Hippocampal formation (tissue), 2 donors: ENCODE measurements around the gene DTWD2.

ENCODE experiments used
- DNase-seq, 2 donors: peaks; one replicate each; lab custom pipeline; 2025; lab: John Stamatoyannopoulos, UW

Gene DTWD2, protein sequence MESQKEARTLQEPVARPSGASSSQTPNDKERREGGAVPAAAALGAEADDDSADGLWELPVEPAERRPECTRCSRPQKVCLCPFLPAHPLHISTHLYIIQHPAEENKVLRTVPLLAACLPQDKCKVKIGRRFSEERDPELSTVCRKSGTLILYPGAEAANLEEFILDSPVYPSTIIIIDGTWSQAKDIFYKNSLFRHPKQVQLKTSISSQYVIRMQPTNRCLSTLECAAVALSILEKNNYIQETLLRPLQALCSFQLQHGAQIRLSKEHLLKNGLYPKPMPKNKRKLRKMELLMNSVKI

DNA sequence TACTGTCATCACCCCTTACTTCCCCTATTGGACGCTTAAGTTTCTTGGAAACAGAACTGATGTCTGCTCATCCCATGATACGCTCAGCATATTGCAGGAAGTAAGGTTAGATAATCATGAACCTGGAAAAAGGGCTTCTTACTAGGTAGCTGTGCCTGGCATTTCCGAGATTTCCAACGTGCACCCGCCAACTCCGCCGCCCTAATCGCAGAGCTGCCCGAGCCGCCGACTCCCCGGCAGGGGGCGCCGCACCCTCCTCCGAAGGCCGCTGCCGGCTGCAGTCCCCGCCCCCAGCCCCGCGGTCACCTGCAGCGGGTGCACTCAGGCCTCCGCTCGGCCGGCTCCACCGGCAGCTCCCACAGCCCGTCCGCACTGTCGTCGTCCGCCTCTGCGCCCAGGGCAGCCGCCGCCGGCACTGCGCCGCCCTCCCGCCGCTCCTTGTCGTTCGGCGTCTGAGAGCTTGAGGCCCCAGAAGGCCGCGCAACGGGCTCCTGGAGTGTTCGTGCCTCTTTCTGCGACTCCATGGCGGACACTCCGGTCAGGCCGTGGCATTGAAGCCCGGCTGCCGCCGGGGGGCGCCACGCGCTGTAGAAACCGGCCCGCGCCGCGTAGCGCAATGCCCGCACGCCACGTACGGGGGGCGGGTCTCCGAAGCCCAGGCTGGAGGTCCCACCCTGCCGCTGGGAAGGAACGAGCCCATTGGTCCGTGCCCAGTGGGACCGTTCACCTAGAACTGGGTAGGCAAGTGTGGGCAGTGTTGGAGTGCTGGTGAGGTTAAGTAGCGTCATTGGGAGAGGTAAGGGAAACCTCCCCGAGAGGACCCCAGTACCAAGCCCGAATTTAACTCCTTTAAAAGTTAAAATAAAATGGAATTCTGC is at the start of gene DTWD2:
Gene DTWD2 (minus strand): TSS at position 560 of the 878 bp plus-strand sequence. CDS start 36 bp downstream, at position 524.
- DNase-seq, result peak; percentile 90 to 96

DNA sequence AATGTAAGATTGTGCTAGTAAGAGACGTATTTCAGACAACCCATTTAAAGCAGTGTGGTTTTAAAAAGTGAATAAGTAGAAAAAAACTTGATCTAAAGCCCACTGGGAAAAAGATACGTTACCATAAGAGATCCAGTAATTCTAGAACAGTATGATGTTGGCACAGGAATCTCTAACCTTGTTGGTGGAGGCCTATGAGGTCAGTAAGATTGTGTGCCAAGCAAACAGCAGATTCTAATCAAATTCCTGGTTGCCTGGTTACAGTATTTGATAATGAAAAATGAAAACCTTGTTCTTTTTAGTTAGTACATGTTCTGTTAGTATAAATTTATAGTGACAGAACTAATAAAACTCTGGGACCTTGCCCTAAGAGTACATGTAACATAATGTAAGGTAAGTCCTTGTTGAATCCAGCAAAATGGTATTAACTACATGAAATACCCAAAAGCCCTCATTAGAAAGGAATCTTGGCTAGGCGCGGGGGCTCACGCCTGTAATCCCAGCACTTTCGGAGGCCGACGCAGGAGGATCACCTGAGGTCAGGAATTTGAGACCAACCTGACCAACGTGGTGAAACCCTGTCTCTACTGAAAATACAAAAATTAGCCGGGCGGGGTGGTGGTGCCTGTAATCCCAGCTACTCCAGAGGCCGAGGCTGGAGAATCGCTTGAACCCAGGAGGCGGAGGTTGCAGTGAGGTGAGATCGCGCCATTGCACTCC is 49.3 kb upstream of the DTWD2 start:
- DNase-seq, result no peak

DNA sequence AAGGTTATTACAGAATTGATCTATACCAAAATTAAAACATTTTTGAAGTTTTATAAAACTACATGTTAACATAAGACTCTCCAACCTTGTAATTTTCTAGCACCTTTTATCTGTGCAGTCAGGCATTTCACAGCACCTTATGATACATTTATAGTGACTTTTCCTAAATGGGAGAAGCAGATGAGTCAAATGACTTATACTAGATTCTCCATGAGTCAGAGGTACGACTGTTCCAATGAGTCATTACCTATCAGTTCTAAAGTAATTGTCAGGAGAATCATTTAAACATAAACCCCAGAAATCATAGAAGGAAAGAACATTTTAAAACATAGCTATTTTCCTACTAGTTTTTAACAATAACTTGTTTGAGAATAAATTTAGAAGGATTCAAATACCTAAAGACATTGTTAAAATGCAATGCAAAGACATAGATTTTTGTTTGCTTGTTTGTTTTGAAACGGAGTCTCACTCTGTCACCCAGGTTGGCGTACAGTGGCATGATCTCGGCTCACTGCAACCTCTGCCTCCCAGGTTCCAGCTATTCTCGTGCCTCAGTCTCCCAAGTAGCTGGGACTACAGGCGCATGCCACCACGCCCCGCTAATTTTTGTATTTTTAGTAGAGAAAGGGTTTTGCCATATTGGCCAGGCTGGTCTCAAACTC is 47.9 kb upstream of the DTWD2 start:
- DNase-seq, result no peak

GRCh38 chr5:119033135-119033534 is 44.8 kb upstream of the DTWD2 start:
- no peak for DNase-seq

GRCh38 chr5:119032656-119033055 is 44.3 kb upstream of the DTWD2 start:
- no peak for DNase-seq

- no peak for DNase-seq
Measured at GRCh38 chr5:119031905-119032304, 43.6 kb upstream of the DTWD2 start.

DNA sequence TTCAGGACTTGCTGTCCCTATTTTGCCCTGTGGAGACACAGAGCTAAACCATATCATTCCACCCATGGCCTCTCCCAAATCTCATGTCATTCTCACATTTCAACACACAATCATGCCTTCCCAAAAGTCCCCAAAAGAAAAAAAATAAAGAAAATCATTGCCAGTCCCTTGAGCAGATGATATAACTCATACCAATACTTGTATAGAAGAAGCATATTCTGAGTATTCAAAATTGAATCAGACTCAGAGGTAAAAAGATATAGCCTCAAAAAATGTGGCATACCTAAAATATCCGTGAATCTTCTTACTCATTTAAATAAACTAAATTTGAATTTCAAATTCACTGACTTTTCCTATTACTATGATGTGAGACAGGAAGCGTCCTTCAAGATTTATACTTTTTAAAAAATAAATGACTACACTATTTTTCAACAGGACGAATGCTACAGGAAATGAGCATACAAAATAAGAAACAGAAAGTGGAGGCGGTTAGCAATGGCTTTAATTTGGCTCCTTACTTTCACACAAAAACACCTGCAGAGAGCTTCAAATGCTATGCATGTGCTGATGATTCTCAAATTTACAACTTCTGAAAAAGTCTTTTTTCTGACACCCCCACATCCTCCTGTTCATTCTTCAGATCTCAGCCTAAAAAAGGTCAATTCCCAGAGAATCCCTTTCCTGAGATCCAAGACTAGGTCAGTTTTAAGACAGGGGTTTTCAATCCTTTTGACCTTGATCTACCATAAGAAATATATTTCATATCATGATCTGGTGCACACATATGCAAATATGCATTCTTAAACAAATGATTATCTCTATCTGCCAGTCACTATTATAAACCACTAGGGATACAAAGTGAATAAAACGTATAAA is 42.9 kb upstream of the DTWD2 start:
- no peak for DNase-seq

GRCh38 chr5:119028575-119028974 is 40.2 kb upstream of the DTWD2 start:
- no peak for DNase-seq

DNA sequence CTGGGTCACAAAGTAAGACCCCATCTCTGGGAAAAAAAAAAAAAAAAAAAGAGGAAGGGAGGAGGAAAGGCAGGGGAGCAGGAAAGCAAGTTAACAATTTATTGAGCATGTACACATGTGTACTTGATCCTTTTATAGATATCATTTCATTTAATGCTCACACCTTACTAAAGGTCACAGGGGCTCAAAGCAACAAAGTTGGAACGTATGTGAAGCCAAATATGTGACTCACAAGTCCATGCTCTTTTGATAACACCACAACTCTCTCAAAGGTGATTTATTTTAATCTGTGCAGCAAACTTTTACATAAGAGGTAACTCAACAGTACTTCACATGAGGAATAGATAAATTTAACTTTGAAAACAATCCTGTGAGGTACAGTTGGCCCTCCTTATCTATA is 34.4 kb upstream of the DTWD2 start:
- DNase-seq, result no peak

GRCh38 chr5:119022017-119022745 is 33.8 kb upstream of the DTWD2 start:
- DNase-seq, result peak in 1 of 2 donors; percentile 60

- no peak for DNase-seq
Measured at GRCh38 chr5:119021149-119021732, 32.9 kb upstream of the DTWD2 start.

DNA sequence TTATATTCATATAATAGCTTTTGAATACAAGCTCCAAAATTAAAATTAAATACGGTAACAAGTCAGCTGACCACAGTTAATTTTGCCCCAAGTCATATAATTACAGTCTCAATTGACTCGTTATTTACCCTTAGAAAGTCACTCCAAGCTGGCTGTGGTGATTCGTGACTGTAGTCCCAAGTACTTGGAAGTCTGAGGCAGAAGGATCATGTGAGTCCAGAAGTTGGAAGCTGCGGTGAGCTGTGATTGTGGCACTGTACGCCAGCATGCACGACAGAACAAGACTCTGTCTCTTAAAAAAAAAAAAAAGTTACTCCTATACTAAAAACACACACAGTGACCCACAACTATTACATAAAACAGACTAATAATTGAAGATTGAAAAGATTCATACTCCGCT is 31.6 kb upstream of the DTWD2 start:
- DNase-seq, result peak in 1 of 2 donors; percentile 4

DNA sequence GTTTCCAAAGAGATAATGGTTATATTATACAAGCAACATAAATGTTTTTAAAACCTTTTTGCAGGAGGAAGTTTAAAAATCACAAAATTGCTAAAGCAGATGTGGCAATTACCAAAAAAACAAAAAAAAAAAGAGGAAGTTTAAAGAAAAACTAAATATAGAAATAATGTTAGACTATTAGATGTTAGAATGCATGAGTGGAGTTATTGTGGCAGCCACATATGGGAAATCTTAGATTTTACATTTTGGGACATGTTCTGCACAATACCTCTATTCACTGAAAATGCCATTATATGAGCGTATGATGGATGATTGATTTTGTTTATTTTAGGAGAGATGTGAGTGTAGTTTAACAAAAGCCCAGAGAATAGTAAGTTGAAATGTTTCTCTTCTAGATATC is 31.2 kb upstream of the DTWD2 start:
- DNase-seq, result no peak

GRCh38 chr5:119017994-119018393 is 29.6 kb upstream of the DTWD2 start:
- no peak for DNase-seq

DNA sequence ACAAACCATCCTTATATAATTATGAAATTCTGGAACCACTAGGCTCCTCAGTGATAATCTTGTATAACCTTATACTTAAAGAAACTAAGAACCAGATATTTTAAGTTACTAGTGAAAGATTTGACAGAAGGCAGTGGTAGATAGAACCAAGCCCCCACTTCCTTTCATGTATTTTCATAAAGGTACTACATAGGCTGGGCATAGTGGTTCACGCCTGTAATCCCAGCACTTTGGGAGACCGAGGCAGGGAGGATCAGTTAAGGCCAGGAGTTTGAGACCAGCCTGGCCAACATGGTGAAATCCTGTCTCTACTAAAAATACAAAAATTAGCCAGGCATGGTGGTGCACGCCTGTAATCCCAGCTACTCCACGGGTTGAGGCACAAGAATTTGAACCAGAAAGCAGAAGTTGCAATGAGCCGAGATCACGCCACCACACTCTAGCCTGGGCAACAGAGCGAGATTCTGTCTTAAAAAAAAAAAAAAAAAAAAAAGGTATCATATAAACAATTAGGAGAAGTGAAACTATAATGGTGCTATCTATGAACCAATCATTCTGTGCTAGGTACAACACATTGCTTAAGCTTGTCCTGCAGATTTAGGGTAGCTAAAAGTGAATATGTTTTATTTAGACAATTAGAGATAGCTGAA is 27.9 kb upstream of the DTWD2 start:
- DNase-seq, result no peak

- no peak for DNase-seq
Measured at GRCh38 chr5:119011186-119011585, 22.8 kb upstream of the DTWD2 start.

DNA sequence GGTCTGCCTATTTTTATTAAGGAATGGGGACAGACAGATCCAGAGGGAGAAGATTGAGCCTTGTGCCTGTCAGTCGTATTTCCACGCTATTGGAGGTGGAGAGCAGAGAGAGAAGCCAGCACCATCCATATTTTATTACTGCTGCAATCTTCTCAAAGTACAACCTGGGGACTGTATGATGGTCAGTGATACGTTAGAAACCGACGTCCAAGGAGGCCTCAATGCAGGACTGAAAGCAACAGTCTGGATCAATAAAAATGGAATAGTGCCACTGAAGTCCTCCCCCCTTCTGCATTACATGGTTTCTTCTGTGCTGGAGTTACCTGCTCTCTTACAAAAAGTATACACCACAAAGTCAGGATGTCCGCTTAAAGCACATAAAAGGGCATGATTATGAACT is 21.9 kb upstream of the DTWD2 start:
- DNase-seq, result no peak

DNA sequence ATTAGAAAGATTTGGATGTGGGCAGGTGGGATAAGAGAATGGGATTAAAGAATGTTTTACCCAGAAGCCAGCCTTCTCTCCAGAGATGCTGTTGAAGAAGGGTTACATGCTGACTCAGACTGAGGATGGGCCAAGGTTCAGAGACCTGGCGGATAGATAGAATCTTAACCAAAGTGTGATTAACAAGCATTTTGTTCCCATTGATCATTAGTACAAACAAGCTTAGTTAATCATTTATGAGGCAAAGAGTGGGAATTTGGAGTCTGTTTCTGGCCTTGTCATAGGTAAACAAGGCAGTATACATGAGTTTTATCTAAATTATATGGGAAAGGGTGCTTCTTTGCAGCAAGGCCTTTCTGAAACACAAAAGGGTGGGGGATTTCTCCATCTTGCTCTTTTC is 20.8 kb upstream of the DTWD2 start:
- DNase-seq, result no peak

DNA sequence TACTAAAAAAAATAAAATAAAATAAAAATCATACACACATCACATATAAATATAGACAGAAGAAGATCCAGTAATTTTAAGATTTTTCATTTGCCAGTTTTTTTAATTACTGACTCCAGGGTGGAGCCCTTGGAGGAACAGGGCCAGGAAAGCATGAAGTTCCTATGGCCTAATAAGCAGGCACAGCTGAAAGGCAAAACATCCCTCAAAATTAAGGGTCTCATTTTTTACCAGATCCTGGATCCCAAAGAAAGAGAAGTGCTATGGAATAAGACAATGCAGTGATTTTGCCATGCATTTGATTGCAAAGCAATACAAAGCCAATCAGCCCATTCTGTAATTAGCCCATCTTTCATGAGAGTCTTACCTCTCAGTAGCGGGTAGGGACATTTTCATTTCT is 11.3 kb upstream of the DTWD2 start:
- DNase-seq, result no peak
